Activated CD8-positive, alpha-beta memory T cell treated with anti-CD3 and anti-CD28 coated beads, Interleukin-2, amount 50 U/mL, for 24 hours (primary cell): ENCODE data around the gene RPL7A.
"Not testable (repeated sequence)": the region's sequence is repeated elsewhere in the genome, so short reads cannot be mapped to it uniquely, and the experiment has no call there.

Experiments used
- DNase-seq: peaks from one replicate; pipeline ENCODE4 v3.0.0-alpha.2; 2020; ENCODE audit errors: extremely low read depth

RPL7A gene

GRCh38 chr9:133368249-133368881 is 20.3 kb downstream of the RPL7A start:
- DNase-seq: no peak

- no peak for DNase-seq
Observed at GRCh38 chr9:133369422-133369821, 21.4 kb downstream of the RPL7A start.

- no peak for DNase-seq
Observed at GRCh38 chr9:133369933-133370332, 21.9 kb downstream of the RPL7A start.

GRCh38 chr9:133370685-133371084 is 22.7 kb downstream of the RPL7A start:
- no peak for DNase-seq

GRCh38 chr9:133371261-133371711 is 23.3 kb downstream of the RPL7A start:
- DNase-seq: peak; percentile 68

- DNase-seq: no peak
Observed at GRCh38 chr9:133372144-133372543, 24.1 kb downstream of the RPL7A start.

GRCh38 chr9:133374612-133375115 is 26.6 kb downstream of the RPL7A start:
- no peak for DNase-seq

GRCh38 chr9:133375116-133375723 is 27.2 kb downstream of the RPL7A start:
- DNase-seq: no peak

GRCh38 chr9:133375724-133376654 is 28.0 kb downstream of the RPL7A start, which contains the start of the genes STKLD1 and SURF4:
Gene STKLD1, plus strand, starts transcription at chr9:133376366. Its CDS starts 108 bp downstream, at chr9:133376474.
Gene SURF4, minus strand, starts transcription at chr9:133376060. Its CDS starts 91 bp downstream, at chr9:133375969.
- DNase-seq: peak; percentile 79

GRCh38 chr9:133377280-133377679 is 29.3 kb downstream of the RPL7A start:
- DNase-seq: not testable (repeated sequence)

GRCh38 chr9:133377721-133378216 is 29.8 kb downstream of the RPL7A start:
- no peak for DNase-seq

GRCh38 chr9:133378408-133378962 is 30.5 kb downstream of the RPL7A start:
- no peak for DNase-seq

- no peak for DNase-seq
Observed at GRCh38 chr9:133379153-133380086, 31.4 kb downstream of the RPL7A start.

- no peak for DNase-seq
Observed at GRCh38 chr9:133380734-133381133, 32.7 kb downstream of the RPL7A start.

- no peak for DNase-seq
Observed at GRCh38 chr9:133382507-133383141, 34.6 kb downstream of the RPL7A start.

GRCh38 chr9:133383438-133383837 is 35.4 kb downstream of the RPL7A start:
- no peak for DNase-seq

- DNase-seq: no peak
Observed at GRCh38 chr9:133384736-133385321, 36.8 kb downstream of the RPL7A start.

- no peak for DNase-seq
Observed at GRCh38 chr9:133385452-133385851, 37.4 kb downstream of the RPL7A start.

GRCh38 chr9:133386338-133386737 is 38.3 kb downstream of the RPL7A start:
- no peak for DNase-seq

- DNase-seq: no peak
Observed at GRCh38 chr9:133387680-133388079, 39.7 kb downstream of the RPL7A start.
